ENCODE data around the gene HK3. TPM values are rescaled to one million over a fixed set of nuclear protein-coding genes. Genes with fewer than 3 reads are reported as not detected.

Gene HK3
- total and polyA plus RNA-seq, 2 donors from 2014 or later, result 2.0 to 21.2 TPM

GRCh38 chr5:176845392-176845713, 53.8 kb downstream of the HK3 start:
- Histone ChIP-seq H3K9me3 (ENCODE audit: control insufficient read depth in 2 of 3, insufficient read depth in 1 of 3, low read length in 3 of 3) (no peaks in the 10 kb centered on the region), H3K9ac (ENCODE audit: low read length in 3 of 3) (no peak overlapping the region), H3K4me1 (ENCODE audit: control insufficient read depth in 2 of 3, insufficient read depth in 2 of 3, low read depth in 1 of 3, low read length in 3 of 3) (no peaks in the 10 kb centered on the region), H3K27ac (ENCODE audit: low read depth in 2 of 2, low read length in 2 of 2) (no peak overlapping the region), H3K27me3 (ENCODE audit: control insufficient read depth, insufficient read depth, low read length) (no peaks in the 10 kb centered on the region), H3K4me3 (ENCODE audit: low read length in 3 of 3) (no peak overlapping the region), H3K36me3 (ENCODE audit: control insufficient read depth in 2 of 3, insufficient read depth in 3 of 3, low read length in 3 of 3) (no peaks in the 10 kb centered on the region)
- TF ChIP-seq CTCF (IDR thresholded peaks at IDR 0.05; ENCODE audit: borderline replicate concordance, extremely low read depth, insufficient read depth), result no peak
- FAIRE-seq (no peak), DNase-seq (no peak)
- intact Hi-C loops (cut with DNase I), result no loop called here

GRCh38 chr5:176844706-176845391, 54.3 kb downstream of the HK3 start:
- intact Hi-C loops (cut with DNase I), result no loop called here
- Histone ChIP-seq H3K4me3 (ENCODE audit: low read length in 3 of 3) (no peak overlapping the region), H3K27me3 (ENCODE audit: control insufficient read depth, insufficient read depth, low read length) (no peaks in the 10 kb centered on the region), H3K36me3 (ENCODE audit: control insufficient read depth in 2 of 3, insufficient read depth in 3 of 3, low read length in 3 of 3) (no peaks in the 10 kb centered on the region), H3K27ac (ENCODE audit: low read depth in 2 of 2, low read length in 2 of 2) (no peak overlapping the region), H3K4me1 (ENCODE audit: control insufficient read depth in 2 of 3, insufficient read depth in 2 of 3, low read depth in 1 of 3, low read length in 3 of 3) (no peaks in the 10 kb centered on the region), H3K9me3 (ENCODE audit: control insufficient read depth in 2 of 3, insufficient read depth in 1 of 3, low read length in 3 of 3) (no peaks in the 10 kb centered on the region), H3K9ac (ENCODE audit: low read length in 3 of 3) (no peak overlapping the region)
- DNase-seq, result peak; percentile 50 to 80 (median 58)
- no peak for TF ChIP-seq CTCF (IDR thresholded peaks at IDR 0.05; ENCODE audit: borderline replicate concordance, extremely low read depth, insufficient read depth)
- no peak for FAIRE-seq

- Histone ChIP-seq H3K27me3 (ENCODE audit: control insufficient read depth, insufficient read depth, low read length) (no peaks in the 10 kb centered on the region), H3K36me3 (ENCODE audit: control insufficient read depth in 2 of 3, insufficient read depth in 3 of 3, low read length in 3 of 3) (no peaks in the 10 kb centered on the region), H3K4me3 (ENCODE audit: low read length in 3 of 3) (no peak overlapping the region), H3K9me3 (ENCODE audit: control insufficient read depth in 2 of 3, insufficient read depth in 1 of 3, low read length in 3 of 3) (no peaks in the 10 kb centered on the region), H3K27ac (ENCODE audit: low read depth in 2 of 2, low read length in 2 of 2) (no peak overlapping the region), H3K4me1 (ENCODE audit: control insufficient read depth in 2 of 3, insufficient read depth in 2 of 3, low read depth in 1 of 3, low read length in 3 of 3) (no peaks in the 10 kb centered on the region), H3K9ac (ENCODE audit: low read length in 3 of 3) (no peak overlapping the region)
- DNase-seq (no peak), FAIRE-seq (no peak)
- TF ChIP-seq CTCF (IDR thresholded peaks at IDR 0.05; ENCODE audit: borderline replicate concordance, extremely low read depth, insufficient read depth), result no peak
- intact Hi-C loops (cut with DNase I), result no loop called here
Measured at GRCh38 chr5:176844281-176844680, 54.9 kb downstream of the HK3 start.

GRCh38 chr5:176843673-176844072, 55.5 kb downstream of the HK3 start:
- DNase-seq (peak in 1 of 5 donors; percentile 53), FAIRE-seq (no peak)
- no peaks in the 10 kb centered on the region for H3K36me3 ChIP-seq (ENCODE audit: control insufficient read depth in 2 of 3, insufficient read depth in 3 of 3, low read length in 3 of 3)
- no peaks in the 10 kb centered on the region for H3K4me1 ChIP-seq (ENCODE audit: control insufficient read depth in 2 of 3, insufficient read depth in 2 of 3, low read depth in 1 of 3, low read length in 3 of 3)
- intact Hi-C loops (cut with DNase I), result no loop called here
- no peaks in the 10 kb centered on the region for H3K27me3 ChIP-seq (ENCODE audit: control insufficient read depth, insufficient read depth, low read length)
- no peak overlapping the region for H3K27ac ChIP-seq (ENCODE audit: low read depth in 2 of 2, low read length in 2 of 2)
- no peaks in the 10 kb centered on the region for H3K9me3 ChIP-seq (ENCODE audit: control insufficient read depth in 2 of 3, insufficient read depth in 1 of 3, low read length in 3 of 3)
- no peak overlapping the region for H3K4me3 ChIP-seq (ENCODE audit: low read length in 3 of 3)
- no peak overlapping the region for H3K9ac ChIP-seq (ENCODE audit: low read length in 3 of 3)
- no peak for TF ChIP-seq CTCF (IDR thresholded peaks at IDR 0.05; ENCODE audit: borderline replicate concordance, extremely low read depth, insufficient read depth)

Data from kidney (tissue), 14 donors.